SKM-1 (cell line): ENCODE results near the gene POLR2F.
"Not testable (repeated sequence)": the region's sequence is repeated elsewhere in the genome, so short reads cannot be mapped to it uniquely, and the experiment has no call there.

Experiments used
- DNase-seq: peaks from one replicate; lab custom pipeline; 2025; ENCODE audit not compliant: unreplicated experiment; lab: John Stamatoyannopoulos, UW

Gene POLR2F

DNA sequence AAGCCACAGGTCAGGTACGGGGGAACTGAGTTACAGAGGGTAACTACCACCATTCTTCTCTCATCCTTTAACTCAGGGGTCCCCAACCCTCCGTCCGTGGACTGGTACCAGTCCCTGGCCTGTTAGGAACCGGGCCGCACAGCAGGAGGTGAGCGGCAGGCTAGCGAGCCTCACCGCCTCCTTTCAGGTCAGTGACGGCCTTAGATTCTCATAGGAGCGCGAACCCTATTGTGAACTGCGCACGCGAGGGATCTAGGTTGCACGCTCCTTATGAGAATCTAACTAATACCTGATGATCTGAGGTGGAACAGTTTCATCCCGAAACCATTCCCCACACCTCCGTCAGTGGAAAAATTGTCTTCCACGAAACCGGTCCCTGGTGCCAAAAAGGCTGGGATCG is 870 bp upstream of the POLR2F start:
- not testable (repeated sequence) for DNase-seq

DNA sequence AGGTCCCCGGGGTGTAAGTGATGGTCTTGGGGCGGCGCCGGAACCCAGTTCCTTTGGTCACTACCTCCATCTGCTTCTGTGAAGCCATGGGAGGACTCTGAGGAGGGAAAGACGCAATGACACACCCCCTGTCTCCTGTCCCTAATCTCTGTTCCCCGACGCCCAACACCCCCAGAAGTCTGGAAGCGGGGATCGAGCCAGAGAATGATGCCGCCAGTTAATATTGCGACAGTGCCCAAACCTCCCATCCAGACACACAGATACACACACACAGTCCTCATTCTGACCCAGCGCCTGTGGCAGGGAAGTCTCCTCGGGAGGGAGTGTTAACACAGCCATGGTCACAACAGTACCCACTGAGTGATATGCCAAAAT is 450 bp upstream of the POLR2F start:
- no peak for DNase-seq

DNA sequence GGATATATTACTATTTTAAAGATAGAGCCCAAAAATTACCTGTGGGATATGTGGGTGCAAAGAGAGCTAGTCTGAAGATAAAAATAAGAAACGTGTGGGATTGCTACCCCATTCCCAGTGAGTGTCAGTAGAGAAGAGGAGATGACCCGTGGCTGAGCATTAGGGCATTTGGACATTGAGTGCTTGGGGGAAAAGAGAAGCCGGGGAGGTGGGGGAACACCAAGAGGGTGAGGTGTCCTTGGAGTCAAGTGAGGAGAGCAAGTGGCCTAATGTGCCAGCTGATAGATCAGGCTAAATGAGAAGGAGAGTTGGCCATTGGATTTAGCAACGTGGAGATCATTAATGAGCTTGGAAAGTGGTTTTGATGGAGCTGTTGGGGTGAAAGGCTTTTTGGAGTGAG is 1.2 kb downstream of the POLR2F start:
- DNase-seq = no peak

DNA sequence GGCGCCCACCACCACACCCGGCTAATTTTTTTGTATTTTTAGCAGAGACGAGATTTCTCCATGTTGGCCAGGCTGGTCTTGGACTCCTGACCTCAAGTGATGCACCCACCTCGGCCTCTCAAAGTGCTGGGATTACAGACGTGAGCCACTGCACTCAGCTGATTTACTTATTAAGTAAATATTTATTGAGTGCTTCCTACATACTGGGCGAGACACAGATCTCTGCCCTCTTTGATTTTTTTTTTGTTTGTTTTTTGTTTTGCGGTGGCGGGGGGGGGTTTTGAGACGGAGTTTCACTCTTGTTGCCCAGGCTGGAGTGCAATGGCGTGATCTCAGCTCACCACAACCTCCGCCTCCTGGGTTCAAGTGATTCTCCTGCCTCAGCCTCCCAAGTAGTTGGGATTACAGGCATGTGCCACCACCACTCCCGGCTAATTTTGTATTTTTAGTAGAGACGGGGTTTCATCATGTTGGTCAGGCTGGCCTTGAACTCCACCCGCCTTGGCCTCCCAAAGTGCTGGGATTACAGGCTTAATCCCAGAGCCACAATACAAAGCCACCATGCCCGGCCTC is 2.4 kb downstream of the POLR2F start:
- DNase-seq = not testable (repeated sequence)

DNA sequence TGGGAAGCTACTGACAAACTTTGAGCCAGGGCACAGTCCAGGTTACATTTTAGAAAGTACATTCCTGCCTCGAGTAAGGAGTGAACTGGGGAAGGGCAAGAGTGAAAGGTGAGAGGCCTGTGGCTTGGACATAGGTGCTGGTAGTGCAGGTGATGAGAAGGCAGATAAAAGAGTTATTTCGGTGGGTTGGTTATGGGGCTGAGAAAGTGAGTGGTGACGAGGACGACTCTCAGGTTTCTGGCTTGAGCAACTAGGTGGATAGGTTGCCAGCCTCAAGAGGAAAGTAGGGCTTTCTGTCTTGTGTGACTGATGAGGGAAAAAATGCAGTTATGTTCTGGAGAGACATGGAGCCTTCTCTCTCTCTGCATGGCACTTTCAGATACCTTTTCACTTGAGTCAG is 3.7 kb downstream of the POLR2F start:
- no peak for DNase-seq

DNA sequence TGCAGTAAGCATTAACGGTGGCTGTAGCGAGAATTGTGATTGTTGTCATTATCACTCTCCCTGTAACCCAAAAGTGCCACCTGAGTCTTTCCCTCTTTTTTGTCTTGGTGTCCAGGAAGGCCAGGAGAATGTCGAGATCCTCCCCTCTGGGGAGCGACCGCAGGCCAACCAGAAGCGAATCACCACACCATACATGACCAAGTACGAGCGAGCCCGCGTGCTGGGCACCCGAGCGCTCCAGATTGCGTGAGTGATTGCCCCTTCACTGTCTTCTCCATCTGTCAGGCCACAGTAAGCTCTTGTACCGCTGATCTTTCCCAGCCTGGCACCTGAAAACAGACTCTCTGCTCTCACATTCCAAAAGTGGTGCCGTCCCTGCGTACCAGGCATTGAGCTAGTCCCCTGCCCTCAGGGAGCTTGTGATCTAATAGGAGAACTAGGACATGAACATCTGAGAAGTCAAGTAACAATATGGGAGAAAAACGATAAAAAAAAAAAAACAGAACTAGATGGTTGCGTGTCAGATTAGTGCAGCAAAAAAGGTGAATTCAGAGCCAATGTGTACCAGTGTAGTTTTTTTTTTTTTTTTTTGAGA is 5.8 kb downstream of the POLR2F start:
- no peak for DNase-seq

DNA sequence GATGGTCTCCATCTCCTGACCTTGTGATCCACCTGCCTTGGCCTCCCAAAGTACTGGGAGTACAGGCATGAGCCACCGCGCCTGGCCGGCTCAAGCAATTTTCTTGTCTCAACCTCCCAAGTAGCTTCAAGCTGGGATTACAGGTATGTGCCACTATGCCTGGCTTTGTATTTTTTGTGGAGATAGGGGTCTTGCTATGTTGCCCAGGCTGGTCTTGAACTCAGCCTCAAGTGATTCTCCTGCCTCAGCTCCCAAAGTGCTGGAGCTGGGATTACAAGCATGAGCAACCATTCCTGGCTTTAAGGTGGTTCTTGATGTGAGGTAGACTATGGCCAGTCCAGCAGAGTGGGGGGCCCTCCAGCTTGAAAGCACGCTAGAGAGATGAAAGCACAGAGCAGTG is 7.6 kb downstream of the POLR2F start:
- DNase-seq = no peak

DNA sequence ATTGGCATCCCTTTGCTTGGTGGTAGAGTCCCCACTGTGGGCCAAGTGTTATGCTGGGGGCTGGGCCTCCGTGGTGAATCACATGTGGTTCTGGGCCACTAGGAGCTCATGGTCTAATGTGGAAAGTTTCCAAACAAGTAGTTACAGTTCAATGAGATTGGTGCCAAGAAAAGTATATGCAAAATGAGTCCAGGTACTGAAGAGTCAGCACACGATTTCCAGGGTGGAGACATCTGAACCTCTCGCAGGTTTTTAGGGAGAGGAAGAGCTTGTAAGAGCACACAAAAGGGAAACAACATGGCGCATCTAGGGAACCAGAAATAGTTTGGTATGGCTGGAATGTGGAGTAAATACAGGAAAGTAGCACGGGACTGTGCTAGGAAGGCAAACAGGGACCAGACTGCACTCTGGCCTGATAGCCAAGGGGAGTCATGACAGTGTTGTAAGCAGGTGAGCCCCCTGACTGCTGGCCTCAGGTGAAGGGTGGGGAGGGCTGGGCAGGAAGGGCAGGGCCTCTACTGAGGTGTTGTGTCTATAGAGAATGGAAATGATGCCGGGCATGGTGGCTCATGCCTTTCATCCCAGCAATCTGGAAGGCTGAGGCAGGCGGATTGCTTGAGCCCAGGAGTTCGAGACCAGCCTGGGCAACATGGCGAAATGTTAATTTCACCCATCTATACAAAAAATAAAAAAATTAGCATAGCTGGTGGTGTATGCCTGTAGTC is 12.6 kb downstream of the POLR2F start:
- no peak for DNase-seq

DNA sequence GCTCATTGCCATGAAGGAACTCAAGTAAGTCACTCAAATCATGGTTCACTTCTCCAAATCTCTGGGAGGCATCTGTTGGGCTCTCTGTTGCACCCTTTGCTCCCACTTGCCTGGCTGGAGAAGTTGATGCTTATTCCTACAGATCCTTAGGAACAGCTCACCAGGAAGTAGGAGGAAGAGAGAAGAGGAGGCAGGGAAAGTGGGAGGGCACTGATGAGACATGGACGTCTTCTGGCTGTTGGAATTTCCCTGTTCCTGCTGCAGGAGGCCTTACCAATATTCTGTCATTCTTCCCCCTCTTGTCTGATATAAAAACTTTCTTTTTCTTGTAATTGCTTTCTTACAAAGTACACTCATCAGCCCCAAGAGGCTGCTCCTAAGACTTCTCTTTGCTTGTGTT is 13.6 kb downstream of the POLR2F start:
- DNase-seq = no peak

DNA sequence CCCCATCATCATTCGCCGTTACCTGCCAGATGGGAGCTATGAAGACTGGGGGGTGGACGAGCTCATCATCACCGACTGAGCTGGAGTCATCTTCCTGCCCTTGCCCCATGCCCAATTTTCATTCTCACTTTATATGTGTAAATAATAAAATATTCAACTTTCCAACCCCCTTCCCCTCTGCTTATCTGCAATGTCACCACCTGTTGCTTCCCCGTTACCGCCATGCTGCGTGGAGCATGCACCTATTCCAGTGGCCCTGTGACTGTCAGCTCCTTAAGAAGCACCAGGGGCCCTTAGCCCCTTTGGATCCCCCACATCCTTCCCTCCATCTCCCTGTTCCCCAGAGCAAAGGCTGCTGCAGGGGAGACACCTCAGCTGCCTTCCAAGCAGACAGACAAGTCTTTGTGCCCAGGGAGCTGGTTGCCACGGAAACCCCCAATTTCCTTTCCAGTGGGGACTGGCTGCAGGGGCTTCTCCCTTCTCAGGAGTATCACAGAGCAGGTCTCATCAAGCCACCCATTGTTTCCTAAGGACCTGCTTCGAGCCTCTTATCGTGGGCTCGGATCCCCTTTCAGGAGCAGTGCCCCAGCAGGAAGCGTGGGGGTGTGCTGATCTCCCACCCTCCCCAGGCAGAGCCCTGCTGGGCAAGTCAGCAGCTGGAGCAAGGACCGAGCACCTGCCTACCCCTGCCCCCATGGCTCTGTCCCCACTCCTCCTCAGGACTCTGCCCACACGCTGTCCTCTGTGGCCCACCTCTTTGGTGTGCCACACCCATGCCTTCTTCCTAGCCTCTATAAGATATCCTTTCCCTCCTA is 14.3 kb downstream of the POLR2F start:
- no peak for DNase-seq

DNA sequence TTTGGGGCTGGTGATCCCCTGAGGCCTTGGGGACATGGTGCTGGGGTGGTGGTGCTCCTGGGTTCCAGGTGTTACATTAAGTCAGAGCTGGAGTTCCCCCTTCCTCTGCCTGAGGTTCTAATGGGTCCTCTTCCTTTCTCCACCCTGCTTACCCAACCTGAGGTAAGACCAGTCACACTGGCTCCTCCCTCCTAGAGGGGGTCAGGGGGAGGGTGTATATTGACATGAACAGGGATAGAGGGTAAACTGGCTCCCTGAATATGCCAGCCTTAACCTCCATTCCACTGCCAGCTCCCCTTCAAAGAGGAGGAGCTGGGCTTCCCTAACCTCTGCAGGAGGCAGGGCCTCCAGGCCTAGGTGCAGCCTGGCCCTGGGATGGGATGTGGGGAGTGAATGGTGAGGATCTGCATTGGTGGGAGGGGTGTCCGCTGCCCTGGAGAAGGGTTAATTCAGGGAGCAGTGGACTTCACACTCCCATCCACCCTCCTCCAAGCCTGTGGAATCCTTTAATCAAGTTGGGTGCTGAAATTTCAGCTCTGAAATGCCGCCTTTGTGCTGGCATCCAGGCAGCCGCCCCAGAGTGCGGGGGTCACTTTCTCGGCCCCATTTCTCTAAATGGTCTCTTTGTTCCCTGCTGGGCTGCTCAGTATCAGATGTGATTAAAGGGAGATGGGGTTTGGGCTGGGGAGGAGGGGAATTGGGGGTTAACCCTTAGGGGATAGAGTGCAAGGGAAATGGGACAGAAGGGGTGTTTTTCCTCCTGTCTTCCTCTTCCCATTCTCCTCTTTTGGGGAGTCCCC is 15.2 kb downstream of the POLR2F start:
- no peak for DNase-seq

DNA sequence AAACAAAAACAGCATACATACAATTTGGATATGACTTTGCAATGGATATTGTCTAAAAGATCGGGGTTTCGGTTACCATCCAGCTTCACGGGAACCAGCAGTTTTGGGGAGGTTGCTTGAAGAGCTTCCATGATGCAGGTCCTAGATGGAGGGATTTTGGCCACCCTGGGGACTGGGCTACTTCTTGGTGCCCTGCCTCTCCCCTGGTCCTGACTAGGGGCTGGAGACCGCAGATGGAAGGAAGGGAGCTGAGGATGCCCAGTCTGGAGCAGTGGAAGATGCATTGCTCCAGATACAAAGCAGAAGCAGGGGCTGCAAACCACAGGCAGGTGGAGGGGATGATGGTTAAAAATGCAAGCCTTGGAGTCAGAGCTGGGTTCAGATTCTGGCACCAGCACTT is 17.4 kb downstream of the POLR2F start:
- no peak for DNase-seq

DNA sequence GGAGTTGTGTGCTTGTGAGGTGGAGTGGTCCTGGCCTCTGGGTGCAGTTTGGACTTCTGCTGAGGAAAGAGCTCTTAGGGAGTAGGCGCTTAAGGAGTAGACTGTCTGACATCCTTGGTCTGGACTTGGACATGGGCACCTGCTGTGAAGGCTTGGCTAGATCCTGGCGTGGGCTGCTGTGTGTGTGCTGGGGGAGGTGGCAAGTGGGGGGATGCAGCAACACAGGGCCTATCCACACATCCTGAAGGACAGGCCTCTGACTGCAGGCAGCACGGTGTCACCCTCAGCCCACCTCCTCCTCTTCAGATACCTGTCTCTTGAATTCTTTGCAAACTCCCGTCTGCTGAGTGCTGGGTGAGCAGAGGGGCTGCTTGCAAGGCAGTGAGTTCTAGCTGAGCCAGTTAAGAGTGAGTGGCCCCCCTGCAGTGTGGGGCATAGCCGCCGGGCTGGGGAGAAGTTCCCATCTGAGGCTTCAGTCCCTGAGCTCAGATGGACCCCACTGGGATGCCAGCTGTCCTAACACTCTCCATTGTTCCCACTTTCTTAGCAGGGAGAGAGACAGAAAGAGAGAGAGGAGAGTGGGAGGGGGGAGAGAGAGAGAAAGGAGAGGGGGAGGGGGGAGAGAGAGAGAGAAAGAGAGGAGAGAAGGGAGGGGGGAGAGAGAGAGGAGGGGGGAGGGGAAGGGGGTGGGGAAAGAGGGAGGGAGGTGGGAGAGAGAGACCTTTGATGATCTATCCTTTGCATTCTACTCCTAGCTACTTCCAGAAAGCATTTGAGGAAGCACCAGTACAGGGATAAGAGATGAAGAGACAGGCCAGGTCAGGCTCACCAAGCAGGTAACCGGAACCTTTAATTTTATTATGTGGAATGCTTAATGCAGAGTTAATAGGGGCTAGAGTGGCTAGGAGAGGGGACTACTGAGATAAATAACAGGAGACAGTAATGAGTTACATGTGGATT is 18.3 kb downstream of the POLR2F start:
- DNase-seq = no peak

DNA sequence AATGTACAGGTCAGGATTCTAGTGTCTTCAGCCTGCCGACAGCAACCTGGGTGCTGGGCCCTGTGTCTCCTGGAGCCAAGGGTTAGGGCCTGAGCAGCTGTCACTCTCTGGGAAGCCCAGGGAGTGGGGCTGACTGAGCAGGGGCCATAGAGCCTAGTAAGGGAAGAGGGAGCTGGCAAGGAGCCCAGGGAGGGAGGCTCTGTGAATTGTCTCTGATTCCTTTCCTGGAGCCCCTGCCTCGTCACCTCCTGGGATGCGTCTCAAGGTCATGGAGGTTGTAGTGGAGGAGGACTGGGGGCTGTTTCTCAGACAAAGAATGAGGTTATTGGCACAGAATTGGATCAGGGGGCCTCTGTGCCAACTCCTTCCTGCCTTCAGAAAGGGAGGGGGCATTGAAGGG is 19.0 kb downstream of the POLR2F start:
- DNase-seq = no peak

DNA sequence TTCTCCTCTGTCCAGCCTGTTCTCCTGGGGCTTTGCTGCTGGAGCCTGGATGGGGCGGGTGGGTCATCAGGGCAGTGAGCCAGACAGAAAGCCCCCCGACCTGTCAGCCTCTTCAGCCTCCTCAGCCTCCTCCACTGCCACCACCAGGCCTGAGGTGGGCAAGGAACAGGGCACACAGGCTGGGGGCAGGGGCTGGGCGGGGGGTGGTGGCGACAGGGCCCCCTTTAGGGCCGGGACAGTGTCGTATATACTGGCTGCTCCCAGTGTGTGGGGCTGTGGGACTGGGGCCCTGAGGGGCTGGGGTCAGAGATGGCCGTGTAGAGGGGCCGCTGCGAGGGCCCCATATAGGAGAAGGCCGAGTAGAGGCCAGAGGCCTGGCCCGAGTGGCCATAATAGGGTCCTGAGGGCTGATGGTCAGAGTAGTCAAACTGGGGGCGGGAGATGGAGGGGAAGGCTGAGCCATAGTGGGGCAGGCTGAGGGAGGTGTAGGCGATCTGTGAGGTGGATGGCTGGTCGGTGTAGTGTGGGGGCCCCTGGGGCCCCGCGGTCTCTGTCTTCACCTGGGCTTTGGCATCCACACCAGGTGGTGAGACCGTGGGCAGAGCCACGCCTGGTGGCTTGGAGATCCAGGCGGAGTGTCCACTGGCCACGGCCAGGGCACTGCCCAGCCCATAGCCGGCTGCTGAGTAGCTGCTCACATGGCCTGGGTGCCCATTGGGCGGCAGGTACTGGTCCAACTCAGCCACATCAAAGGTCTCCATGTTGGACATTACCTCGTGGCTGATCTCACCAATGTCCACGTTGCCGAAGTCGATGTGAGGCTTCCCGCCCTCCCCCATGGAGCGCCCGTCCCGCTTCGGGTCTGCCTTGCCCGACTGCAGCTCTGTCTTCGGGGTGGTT is 20.0 kb downstream of the POLR2F start:
- no peak for DNase-seq

DNA sequence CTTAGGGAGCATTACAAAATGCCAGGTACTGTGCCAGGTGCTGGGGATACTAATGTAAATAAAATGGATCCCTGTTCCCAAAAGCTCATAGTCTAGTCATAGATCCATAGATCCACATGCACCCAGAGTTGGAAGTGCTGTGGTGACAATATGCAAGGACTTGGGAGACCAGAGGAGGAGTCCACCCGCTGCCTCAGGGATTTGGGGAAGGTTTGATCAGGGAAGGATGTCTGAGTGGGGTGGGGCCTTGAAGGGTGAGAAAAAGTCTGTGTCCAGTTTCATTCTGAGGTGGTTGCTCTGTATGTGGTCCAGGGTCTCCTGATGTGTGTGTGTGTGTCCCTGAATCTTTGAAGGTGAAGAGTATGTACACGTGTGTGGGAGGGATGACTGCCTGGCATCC is 21.7 kb downstream of the POLR2F start:
- no peak for DNase-seq

DNA sequence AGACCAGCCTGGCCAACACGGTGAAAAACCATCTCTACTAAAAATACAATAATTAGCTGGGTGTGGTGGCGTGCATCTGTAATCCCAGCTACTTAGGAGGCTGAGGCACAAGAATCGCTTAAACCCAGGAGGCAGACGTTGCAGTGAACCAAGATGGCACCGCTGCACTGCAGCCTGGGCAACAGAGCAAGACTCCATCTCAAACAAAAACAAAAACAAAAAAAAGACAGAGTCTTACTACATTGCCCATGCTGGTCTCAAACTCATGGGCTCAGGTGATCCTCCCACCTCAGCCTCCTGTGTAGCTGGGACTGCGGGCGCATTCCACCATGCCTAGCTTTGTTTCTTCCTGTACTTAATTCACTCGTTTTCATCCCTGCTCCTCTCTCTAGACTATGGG is 22.5 kb downstream of the POLR2F start:
- not testable (repeated sequence) for DNase-seq

DNA sequence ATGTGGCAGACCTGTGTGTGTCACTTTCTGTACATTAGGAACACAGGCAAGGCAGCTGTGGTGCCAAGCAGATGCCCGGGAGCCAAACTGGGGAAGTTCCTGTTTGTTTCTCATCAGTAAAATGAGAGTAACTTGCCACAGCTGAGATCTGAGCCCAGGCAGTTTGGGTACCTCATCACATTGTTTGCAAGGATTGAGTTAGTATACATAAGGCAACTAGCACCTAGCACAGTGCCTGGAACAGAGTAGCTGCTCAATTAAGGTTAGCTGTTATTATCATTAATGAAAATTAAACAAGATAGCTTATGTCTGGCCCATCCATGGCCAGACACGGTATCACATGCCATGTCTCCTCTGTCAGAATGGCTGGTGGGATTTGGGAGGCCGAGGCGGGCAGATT is 23.0 kb downstream of the POLR2F start:
- DNase-seq = no peak

DNA sequence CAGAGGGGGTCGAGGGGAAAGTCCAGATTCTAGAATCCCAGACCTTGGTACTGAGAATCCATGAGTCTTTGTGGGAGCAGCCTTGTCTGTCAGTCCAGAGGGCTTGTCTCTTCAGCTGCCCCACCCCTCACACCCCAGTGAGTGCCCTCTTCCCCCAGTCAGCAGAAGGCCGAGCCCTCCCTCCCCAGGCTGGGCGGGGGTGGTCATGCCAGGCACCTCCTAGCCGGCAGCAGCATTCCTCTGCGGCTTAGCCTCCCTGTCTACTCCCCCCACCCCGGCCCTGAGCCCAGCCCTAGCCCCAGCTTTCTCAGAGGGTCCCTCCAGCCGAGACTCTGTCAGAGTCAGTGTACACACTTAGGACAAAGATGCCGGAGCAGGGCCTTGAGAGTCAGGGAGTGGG is 26.3 kb downstream of the POLR2F start:
- DNase-seq = no peak
